HEK293T (cell line): ENCODE data around the gene CAMK1D.

Experiments used
- L3MBTL2 ChIP-seq: fragments of 450-650 bp; conservative IDR thresholded peaks from 2 replicates; pipeline ENCODE4 v1.6.1; 2016; ENCODE audit warnings: mild to moderate bottlenecking
- SP1 ChIP-seq: fragments of 450-650 bp; IDR thresholded peaks from 2 replicates; pipeline ENCODE4 v1.6.1; 2017

- TF ChIP-seq SP1 = no peak
- TF ChIP-seq L3MBTL2 = no peak
These were observed 182.2 kb downstream of the CAMK1D start for GRCh38 chr10:12531305-12532220.
